Endothelial cell of umbilical vein (primary cell): ENCODE measurements around the gene FBXO10. TPM values are rescaled to one million over a fixed set of nuclear protein-coding genes. Genes with fewer than 3 reads are reported as not detected.
"Not testable (repeated sequence)": the region's sequence is repeated elsewhere in the genome, so short reads cannot be mapped to it uniquely, and the experiment has no call there.

Experiments
- BruUV-seq: library from RNA; stranded (reverse); fragments of 400-500 nt; replicated peaks from 2 replicates; lab custom pipeline; 2021; lab: Mats Ljungman, UMichigan
- CTCF ChIA-PET: fragments of 300-600, 350-600 bp; sonication (Branson Sonifier 250); formaldehyde crosslinking; loops from one replicate; lab custom pipeline; 2021; ENCODE audit warnings: antibody characterized with exemption, inconsistent platforms; lab: Charles Lee
- POLR2A ChIA-PET: fragments of 300-600, 350-600 bp; sonication (Branson Sonifier 250); formaldehyde crosslinking; loops from one replicate; lab custom pipeline; 2021; ENCODE audit warnings: antibody characterized with exemption, inconsistent platforms; lab: Charles Lee
- DNase-seq: peaks from one replicate; pipeline ENCODE4 v3.0.0-alpha.2; 2011; ENCODE audit warnings: low read depth, low spot score
- FAIRE-seq: peaks from 2 replicates; lab custom pipeline; 2011; peaks lifted over from hg19 to GRCh38; lab: Jason Lieb, UNC
- H2AFZ ChIP-seq: 2 replicates; pipeline ENCODE4 v1.6.0; 2012; ENCODE audit warnings: low read depth, low read length, control low read depth, inconsistent platforms
- H3K27ac ChIP-seq: 2 replicates; pipeline ENCODE4 v1.5.1; 2011; ENCODE audit warnings: low read depth, mild to moderate bottlenecking, control low read depth, low read length, moderate library complexity; ENCODE audit not compliant: insufficient read depth
- H3K27me3 ChIP-seq, 2 experiments: 2 replicates each; pipeline versions ENCODE4 v1.6.0 to v1.6.1; 2011; ENCODE audit warnings: low read length in 2 of 2, mixed read lengths in 1 of 2; ENCODE audit not compliant: control insufficient read depth in 2 of 2, insufficient read depth in 2 of 2
- H3K36me3 ChIP-seq, 2 experiments: 2 replicates in 1 of 2; 3 replicates in 1 of 2; pipeline ENCODE4 v1.5.1; 2011; ENCODE audit warnings: low read length in 2 of 2, mild to moderate bottlenecking in 1 of 2, moderate library complexity in 1 of 2; ENCODE audit not compliant: control insufficient read depth in 2 of 2, insufficient read depth in 2 of 2; ENCODE audit errors: extremely low read depth in 1 of 2
- H3K4me1 ChIP-seq: 3 replicates; pipeline ENCODE4 v1.5.1; 2011; ENCODE audit warnings: mild to moderate bottlenecking, low read length; ENCODE audit not compliant: control insufficient read depth, insufficient read depth; ENCODE audit errors: extremely low read depth
- H3K4me2 ChIP-seq: 2 replicates; pipeline ENCODE4 v1.6.1; 2011; ENCODE audit warnings: low read length, control low read depth, mixed read lengths; ENCODE audit not compliant: insufficient read depth
- H3K4me3 ChIP-seq, 3 experiments: fragments of 200-600 bp in 1 of 3; sonication (generic), shearing (Covaris generic) in 1 of 3; replicated peaks in 1 of 3; 2 replicates each; pipeline ENCODE4 v1.5.1; 2011 to 2016; ENCODE audit warnings: control low read depth in 3 of 3, low read length in 3 of 3, mild to moderate bottlenecking in 2 of 3, inconsistent platforms in 1 of 3, low read depth in 1 of 3, moderate library complexity in 1 of 3; ENCODE audit not compliant: insufficient read depth in 1 of 3
- H3K79me2 ChIP-seq: 2 replicates; pipeline ENCODE4 v1.6.0; 2012; ENCODE audit warnings: low read length, inconsistent platforms; ENCODE audit not compliant: control insufficient read depth, insufficient read depth
- H3K9ac ChIP-seq: replicated peaks from 2 replicates; pipeline ENCODE3; 2011; ENCODE audit warnings: low read length, control low read depth; ENCODE audit not compliant: insufficient read depth; ENCODE audit errors: extremely low read depth
- H3K9me1 ChIP-seq: replicated peaks from 3 replicates; pipeline ENCODE4 v1.6.0; 2011; ENCODE audit warnings: mild to moderate bottlenecking, low read length; ENCODE audit not compliant: control insufficient read depth, insufficient read depth; ENCODE audit errors: extremely low read depth
- H3K9me3 ChIP-seq: replicated peaks from 2 replicates; pipeline ENCODE4 v1.5.1; 2012; ENCODE audit warnings: low read length, inconsistent platforms; ENCODE audit not compliant: control insufficient read depth, insufficient read depth
- H4K20me1 ChIP-seq: replicated peaks from 2 replicates; pipeline ENCODE3; 2011; ENCODE audit warnings: mild to moderate bottlenecking, low read length; ENCODE audit not compliant: control insufficient read depth, insufficient read depth; ENCODE audit errors: extremely low read depth
- FOS ChIP-seq: IDR thresholded peaks from 2 replicates; pipeline ENCODE4 v1.6.1; 2011; ENCODE audit warnings: mild to moderate bottlenecking, low read length, moderate library complexity, borderline replicate concordance; ENCODE audit not compliant: insufficient read depth
- GATA2 ChIP-seq: IDR thresholded peaks from 2 replicates; pipeline ENCODE4 v1.7.0; 2011; ENCODE audit warnings: low read depth, mild to moderate bottlenecking, moderate library complexity, mixed read lengths, low read length; ENCODE audit not compliant: insufficient read length, insufficient read depth
- JUN ChIP-seq: IDR thresholded peaks from 2 replicates; pipeline ENCODE4 v1.6.1; 2011; ENCODE audit warnings: borderline replicate concordance, low read depth; ENCODE audit not compliant: insufficient read length, insufficient read depth
- MYC ChIP-seq: IDR thresholded peaks from one replicate; pipeline ENCODE4 v1.6.1; 2011; ENCODE audit warnings: mild to moderate bottlenecking, low read depth, low read length
- POLR2A ChIP-seq: IDR thresholded peaks from 2 replicates; pipeline ENCODE4 v1.6.1; 2012; ENCODE audit warnings: low read depth, mild to moderate bottlenecking, control low read depth, low read length
- POLR2AphosphoS5 ChIP-seq: IDR thresholded peaks from 2 replicates; pipeline ENCODE4 v1.6.1; 2012; ENCODE audit warnings: low read depth, mild to moderate bottlenecking, control low read depth, low read length, moderate library complexity; ENCODE audit not compliant: insufficient read depth
- dilution Hi-C: fragments of 300-500 bp; cut with MboI; formaldehyde crosslinking; loops from one replicate; pipeline ENCODE4 v1.15.0; 2019; ENCODE audit warnings: low sequenced_read_pairs; ENCODE audit not compliant: extremely low pct_ligation_motif_present
- intact Hi-C: fragments of 100-400 bp; cut with micrococcal nuclease; formaldehyde crosslinking; loops from one replicate; pipeline ENCODE4 v1.10.0; 2022
- polyA plus RNA-seq, 4 experiments: library from polyadenylated mRNA; depleted of rRNA in 3 of 4; stranded (reverse) in 3 of 4; unstranded in 1 of 4; fragments of >200 nt; gene quantifications; 2 replicates each; pipeline versions ENCODE4 v1.2.1 to v1.2.3, GENCODE V29; 2011 to 2012; ENCODE audit warnings: missing spikeins in 1 of 4
- total RNA-seq: library from RNA; stranded (reverse); gene quantifications from 2 replicates; pipeline ENCODE4 v1.2.3, GENCODE V29; 2021

The FBXO10 gene
- total and polyA plus RNA-seq, 2 donors (not counting 3 experiments of a cell fraction or from before 2014, with no cell fraction given), result 11.8 to 14.4 TPM

- FAIRE-seq (no peak), DNase-seq (no peak)
- H3K4me2 ChIP-seq, result no peak overlapping the region
- POLR2A ChIA-PET, result no interaction called here
- H2AFZ ChIP-seq, result no peak overlapping the region
- intact Hi-C loops (no loop called here), dilution Hi-C loops (no loop called here)
- H3K27ac ChIP-seq, result no peak overlapping the region
- H3K9me3 ChIP-seq, result no peaks in the 10 kb centered on the region
- H3K4me1 ChIP-seq, result no peaks in the 10 kb centered on the region
- no TSS peak for BruUV-seq
- H3K4me3 ChIP-seq, result no peak overlapping the region
- peaks cover 4 to 6% of the 10 kb centered on the region in 2 experiments for H3K36me3 ChIP-seq
- H3K9ac ChIP-seq, result no peak overlapping the region
- CTCF ChIA-PET, result no interaction called here
- no peaks in the 10 kb centered on the region for H3K79me2 ChIP-seq
- no peaks in the 10 kb centered on the region for H3K9me1 ChIP-seq
- no peak for TF ChIP-seq GATA2
- TF ChIP-seq MYC, result no peak
- TF ChIP-seq JUN, result no peak
- no peak for TF ChIP-seq POLR2AphosphoS5
- no peak for TF ChIP-seq POLR2A
- no peak for TF ChIP-seq FOS
- no peaks in the 10 kb centered on the region for H3K27me3 ChIP-seq
- no peaks in the 10 kb centered on the region for H4K20me1 ChIP-seq
Measured at GRCh38 chr9:37514999-37515398, 61.2 kb downstream of the FBXO10 start.

- BruUV-seq, H3K79me2 ChIP-seq, H3K4me2 ChIP-seq, CTCF ChIA-PET, H4K20me1 ChIP-seq, H3K36me3 ChIP-seq, dilution Hi-C loops, H3K9me1 ChIP-seq, H3K27ac ChIP-seq, H2AFZ ChIP-seq, H3K27me3 ChIP-seq, H3K4me1 ChIP-seq, POLR2A ChIA-PET, H3K4me3 ChIP-seq, intact Hi-C loops, H3K9ac ChIP-seq, FAIRE-seq, DNase-seq, H3K9me3 ChIP-seq: not testable (repeated sequence)
Measured at GRCh38 chr9:37514415-37514814, 61.8 kb downstream of the FBXO10 start.
